A549 treated with AZD2906 at 1 μM for 4 hours (cell line): ENCODE results near the gene LENG9. TPM values are rescaled to one million over a fixed set of nuclear protein-coding genes. Genes with fewer than 3 reads are reported as not detected.

Source experiments
- total RNA-seq: library from RNA; stranded (reverse); fragments of 200-300 nt; extraction: Qiagen RNA extraction; gene quantifications from 5 replicates; pipeline ENCODE4 v1.2.3, GENCODE V29; 2022

Gene LENG9
- 4.2 to 7.7 TPM (median 7.0 TPM) in 5 replicates for total RNA-seq

GRCh38 chr19:54463531-54464043 lies at the start of gene LENG9:
Gene LENG9, minus strand, starts transcription at chr19:54463778. Its CDS starts 252 bp downstream, at chr19:54463526.

GRCh38 chr19:54502518-54503048 lies 39.0 kb upstream of the LENG9 start, which contains the start of gene LAIR2:
Gene LAIR2, plus strand, starts transcription at chr19:54502831. Its CDS starts 88 bp downstream, at chr19:54502919.

GRCh38 chr19:54473071-54473891 lies 9.7 kb upstream of the LENG9 start, which contains the start of gene CDC42EP5:
Gene CDC42EP5, minus strand, starts transcription at chr19:54473296. Its CDS starts 7,749 bp downstream, at chr19:54465547.

GRCh38 chr19:54448774-54449700 lies 14.5 kb downstream of the LENG9 start, which contains the start of gene LENG8:
Gene LENG8, plus strand, starts transcription at chr19:54449199. Its CDS starts 2,146 bp downstream, at chr19:54451345.

GRCh38 chr19:54415208-54415900 lies 48.2 kb downstream of the LENG9 start, which contains the start of gene TTYH1:
Gene TTYH1, plus strand, starts transcription at chr19:54415464. Its CDS starts 89 bp downstream, at chr19:54415553.

Other genes starting within 250 kb of the LENG9 start
- 0.11 to 0.50 TPM (median 0.23 TPM) in 5 replicates for gene LILRB3, start 240.8 kb downstream of the LENG9 start, total RNA-seq
- gene LILRA6, start 221.0 kb downstream of the LENG9 start, total RNA-seq, result 0.06 to 0.08 TPM (median 0.06 TPM) in 5 replicates
- gene LILRB5, start 206.5 kb downstream of the LENG9 start, total RNA-seq, result 0.03 to 0.06 TPM (median 0.05 TPM) in 4 of 5 replicates, not detected in the other
- gene LILRB2, start 182.7 kb downstream of the LENG9 start, total RNA-seq, result 0.08 to 0.17 TPM (median 0.09 TPM) in 4 of 5 replicates, not detected in the other
- gene LILRA5, start 150.6 kb downstream of the LENG9 start, total RNA-seq, result 0.09 TPM in 1 of 5 replicates, not detected in the others
- gene LILRA4, start 124.6 kb downstream of the LENG9 start, total RNA-seq, result 0.02 to 0.06 TPM in 2 of 5 replicates, not detected in the others
- not detected in 5 replicates for gene LAIR1, start 98.8 kb downstream of the LENG9 start, total RNA-seq
- gene TTYH1, start 48.3 kb downstream of the LENG9 start, total RNA-seq, result 0.03 to 0.25 TPM (median 0.17 TPM) in 4 of 5 replicates, not detected in the other
- 66.9 to 121 TPM (median 106 TPM) in 5 replicates for gene LENG8, start 14.6 kb downstream of the LENG9 start, total RNA-seq
- 0.14 to 0.29 TPM (median 0.15 TPM) in 3 of 5 replicates, not detected in the others for gene CDC42EP5, start 9.5 kb upstream of the LENG9 start, total RNA-seq
- not detected in 5 replicates for gene LAIR2, start 39.1 kb upstream of the LENG9 start, total RNA-seq
- gene LILRA2, start 110.0 kb upstream of the LENG9 start, total RNA-seq, result not detected in 5 replicates
- not detected in 5 replicates for gene LILRA1, start 129.9 kb upstream of the LENG9 start, total RNA-seq
- 0.02 to 0.03 TPM in 2 of 5 replicates, not detected in the others for gene LILRB1, start 166.7 kb upstream of the LENG9 start, total RNA-seq
- gene LILRB4, start 199.2 kb upstream of the LENG9 start, total RNA-seq, result not detected in 5 replicates